Osteocyte (in vitro differentiated cells): Measurements from ENCODE around the gene PNMA1. TPM values are rescaled to one million over a fixed set of nuclear protein-coding genes. Genes with fewer than 3 reads are reported as not detected.

Experiments used
- DNase-seq: peaks from one replicate; pipeline ENCODE4 v3.0.0; 2021; ENCODE audit warnings: mixed read lengths; ENCODE audit not compliant: unreplicated experiment; ENCODE audit errors: extremely low spot score
- H3K27ac Mint-ChIP-seq: one replicate; pipeline ENCODE4 v1.8.0; 2021; ENCODE audit warnings: mild to moderate bottlenecking, mixed read lengths; ENCODE audit not compliant: unreplicated experiment
- H3K27me3 Mint-ChIP-seq: one replicate; pipeline ENCODE4 v1.8.0; 2021; ENCODE audit warnings: mixed read lengths; ENCODE audit not compliant: unreplicated experiment
- H3K36me3 Mint-ChIP-seq: one replicate; pipeline ENCODE4 v1.8.0; 2021; ENCODE audit warnings: mixed read lengths; ENCODE audit not compliant: unreplicated experiment
- H3K4me1 Mint-ChIP-seq: one replicate; pipeline ENCODE4 v1.8.0; 2021; ENCODE audit warnings: mixed read lengths; ENCODE audit not compliant: unreplicated experiment
- H3K4me3 Mint-ChIP-seq: one replicate; pipeline ENCODE4 v1.8.0; 2021; ENCODE audit warnings: mild to moderate bottlenecking, moderate library complexity, mixed read lengths; ENCODE audit not compliant: unreplicated experiment
- H3K9me3 Mint-ChIP-seq: one replicate; pipeline ENCODE4 v1.8.0; 2021; ENCODE audit warnings: mixed read lengths; ENCODE audit not compliant: unreplicated experiment
- CTCF ChIP-seq: fragments of 200-600 bp; sonication (generic); IDR thresholded peaks from 2 replicates; pipeline ENCODE4 v1.5.0; 2021; ENCODE audit warnings: antibody characterized with exemption, mild to moderate bottlenecking, moderate library complexity
- total RNA-seq: library from RNA; stranded (reverse); gene quantifications from 2 replicates; pipeline ENCODE4 v1.2.1, GENCODE V29; 2021

The PNMA1 gene
- total RNA-seq, 1 donor from 2014 or later: 81.4 TPM

- Mint-ChIP-seq H3K36me3 (peaks cover 25% of the 10 kb centered on the region), H3K4me1 (peaks cover 10% of the 10 kb centered on the region), H3K4me3 (no peak overlapping the region)
Observed at GRCh38 chr14:73695082-73695481, 19.1 kb downstream of the PNMA1 start.

GRCh38 chr14:73694083-73694482 is 20.1 kb downstream of the PNMA1 start:
- Mint-ChIP-seq H3K27ac (no peak overlapping the region), H3K27me3 (no peaks in the 10 kb centered on the region), H3K4me1 (peaks cover 10% of the 10 kb centered on the region), H3K36me3 (peaks cover 25% of the 10 kb centered on the region), H3K4me3 (no peak overlapping the region), H3K9me3 (no peaks in the 10 kb centered on the region)
- DNase-seq: no peak
- TF ChIP-seq CTCF: no peak

More at GRCh38 chr14:73695082-73695481, 19.1 kb downstream of the PNMA1 start:
- no peak for TF ChIP-seq CTCF
- DNase-seq: no peak
- Mint-ChIP-seq H3K9me3 (no peaks in the 10 kb centered on the region), H3K27me3 (no peaks in the 10 kb centered on the region), H3K27ac (no peak overlapping the region)

GRCh38 chr14:73686901-73687300 is 27.3 kb downstream of the PNMA1 start:
- Mint-ChIP-seq H3K4me3 (no peak overlapping the region), H3K9me3 (no peaks in the 10 kb centered on the region), H3K4me1 (peaks cover 3% of the 10 kb centered on the region), H3K27ac (no peak overlapping the region), H3K27me3 (no peaks in the 10 kb centered on the region), H3K36me3 (peaks cover 14% of the 10 kb centered on the region)
- TF ChIP-seq CTCF: no peak
- no peak for DNase-seq

GRCh38 chr14:73685328-73685727 is 28.9 kb downstream of the PNMA1 start:
- H3K9me3 Mint-ChIP-seq: no peaks in the 10 kb centered on the region
- no peak for TF ChIP-seq CTCF
- no peak for DNase-seq
- no peak overlapping the region for H3K4me3 Mint-ChIP-seq
- peaks cover 3% of the 10 kb centered on the region for H3K4me1 Mint-ChIP-seq
- H3K27me3 Mint-ChIP-seq: no peaks in the 10 kb centered on the region
- H3K27ac Mint-ChIP-seq: no peak overlapping the region
- H3K36me3 Mint-ChIP-seq: peaks cover 11% of the 10 kb centered on the region

- Mint-ChIP-seq H3K4me1 (peaks cover 3% of the 10 kb centered on the region), H3K4me3 (no peak overlapping the region), H3K36me3 (peaks cover 10% of the 10 kb centered on the region), H3K27ac (no peak overlapping the region), H3K9me3 (no peaks in the 10 kb centered on the region), H3K27me3 (no peaks in the 10 kb centered on the region)
- TF ChIP-seq CTCF: no peak
- DNase-seq: no peak
Observed at GRCh38 chr14:73684627-73685026, 29.6 kb downstream of the PNMA1 start.
